ENCODE data around the gene P2RY13.

P2RY13 gene

GRCh38 chr3:151319628-151320027 lies 9.7 kb downstream of the P2RY13 start:
- H3K4me1 ChIP-seq (ENCODE audit: control insufficient read depth in 1 of 2, insufficient read depth in 2 of 2, low read length in 2 of 2): no peaks in the 10 kb centered on the region
- H3K4me3 ChIP-seq (ENCODE audit: low read depth in 1 of 2, low read length in 2 of 2): no peak overlapping the region
- no peaks in the 10 kb centered on the region for H3K9me3 ChIP-seq (ENCODE audit: control insufficient read depth in 1 of 2, low read length in 2 of 2)
- H3K27ac ChIP-seq (ENCODE audit: low read length): no peak overlapping the region
- H3K36me3 ChIP-seq (ENCODE audit: control insufficient read depth in 1 of 2, insufficient read depth in 2 of 2, low read length in 2 of 2): no peaks in the 10 kb centered on the region
- H3K27me3 ChIP-seq (ENCODE audit: low read depth, low read length): no peaks in the 10 kb centered on the region

DNA sequence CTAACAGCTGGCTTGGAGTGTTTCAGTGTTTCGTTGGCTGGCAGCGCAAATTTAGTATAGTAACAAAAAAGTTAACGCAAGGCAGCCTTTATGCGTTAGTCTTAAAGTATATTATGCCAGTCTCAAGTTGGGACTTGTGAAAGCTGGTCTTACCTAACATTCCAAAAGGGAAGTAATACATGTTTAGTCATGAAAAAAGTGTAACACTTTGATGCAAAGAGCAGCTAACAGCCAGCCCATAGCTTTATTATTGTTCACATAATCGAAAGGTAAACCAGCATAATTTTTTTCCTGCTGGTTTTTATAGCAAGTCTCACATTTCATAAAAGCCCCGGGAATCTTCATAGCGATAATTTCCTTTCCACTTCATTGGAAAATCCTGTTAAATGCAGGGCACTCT lies 10.4 kb downstream of the P2RY13 start:
- Histone ChIP-seq H3K4me3 (ENCODE audit: low read depth in 1 of 2, low read length in 2 of 2) (no peak overlapping the region), H3K27ac (ENCODE audit: low read length) (no peak overlapping the region), H3K27me3 (ENCODE audit: low read depth, low read length) (no peaks in the 10 kb centered on the region), H3K4me1 (ENCODE audit: control insufficient read depth in 1 of 2, insufficient read depth in 2 of 2, low read length in 2 of 2) (no peaks in the 10 kb centered on the region), H3K9me3 (ENCODE audit: control insufficient read depth in 1 of 2, low read length in 2 of 2) (no peaks in the 10 kb centered on the region), H3K36me3 (ENCODE audit: control insufficient read depth in 1 of 2, insufficient read depth in 2 of 2, low read length in 2 of 2) (no peaks in the 10 kb centered on the region)

DNA sequence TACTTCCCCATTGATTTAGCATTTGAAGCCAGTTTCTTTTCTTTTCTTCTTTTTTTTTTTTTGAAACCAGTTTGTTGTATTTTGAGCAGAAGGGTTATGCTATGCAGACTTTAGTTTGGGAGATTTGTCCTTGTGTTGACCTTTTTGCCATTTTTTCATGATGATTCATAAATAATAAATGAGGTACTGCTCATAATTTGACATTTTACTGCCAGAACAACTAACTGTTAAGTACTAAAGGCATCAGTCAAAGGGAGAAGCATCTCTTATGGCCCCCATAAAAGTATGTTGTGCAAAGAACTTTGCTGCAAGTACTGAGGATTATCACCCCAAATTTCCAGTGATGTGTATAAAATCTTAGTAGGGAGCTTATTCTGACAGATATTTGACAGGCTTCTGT lies 11.0 kb downstream of the P2RY13 start:
- Histone ChIP-seq H3K27ac (ENCODE audit: low read length) (no peak overlapping the region), H3K36me3 (ENCODE audit: control insufficient read depth in 1 of 2, insufficient read depth in 2 of 2, low read length in 2 of 2) (no peaks in the 10 kb centered on the region), H3K27me3 (ENCODE audit: low read depth, low read length) (no peaks in the 10 kb centered on the region), H3K4me3 (ENCODE audit: low read depth in 1 of 2, low read length in 2 of 2) (no peak overlapping the region), H3K9me3 (ENCODE audit: control insufficient read depth in 1 of 2, low read length in 2 of 2) (no peaks in the 10 kb centered on the region), H3K4me1 (ENCODE audit: control insufficient read depth in 1 of 2, insufficient read depth in 2 of 2, low read length in 2 of 2) (no peaks in the 10 kb centered on the region)

GRCh38 chr3:151316267-151316991 lies 12.9 kb downstream of the P2RY13 start, which contains the start of gene GPR87:
Gene GPR87, minus strand, starts transcription at chr3:151316820. Its CDS starts 16,720 bp downstream, at chr3:151300100.
- Histone ChIP-seq H3K4me3 (ENCODE audit: low read depth in 1 of 2, low read length in 2 of 2) (no peak within 1 kb of the TSS), H3K27ac (ENCODE audit: low read length) (no peak within 1 kb of the TSS), H3K4me1 (ENCODE audit: control insufficient read depth in 1 of 2, insufficient read depth in 2 of 2, low read length in 2 of 2) (no peaks in the 10 kb centered on the region), H3K27me3 (ENCODE audit: low read depth, low read length) (no peaks in the 10 kb centered on the region), H3K9me3 (ENCODE audit: control insufficient read depth in 1 of 2, low read length in 2 of 2) (no peaks in the 10 kb centered on the region), H3K36me3 (ENCODE audit: control insufficient read depth in 1 of 2, insufficient read depth in 2 of 2, low read length in 2 of 2) (no peaks in the 10 kb centered on the region)

- Histone ChIP-seq H3K4me1 (ENCODE audit: control insufficient read depth in 1 of 2, insufficient read depth in 2 of 2, low read length in 2 of 2) (no peaks in the 10 kb centered on the region), H3K4me3 (ENCODE audit: low read depth in 1 of 2, low read length in 2 of 2) (no peak overlapping the region), H3K27ac (ENCODE audit: low read length) (no peak overlapping the region), H3K36me3 (ENCODE audit: control insufficient read depth in 1 of 2, insufficient read depth in 2 of 2, low read length in 2 of 2) (no peaks in the 10 kb centered on the region), H3K27me3 (ENCODE audit: low read depth, low read length) (no peaks in the 10 kb centered on the region), H3K9me3 (ENCODE audit: control insufficient read depth in 1 of 2, low read length in 2 of 2) (no peaks in the 10 kb centered on the region)
Measured at GRCh38 chr3:151315846-151316245, 13.5 kb downstream of the P2RY13 start.

- no peaks in the 10 kb centered on the region for H3K4me1 ChIP-seq (ENCODE audit: control insufficient read depth in 1 of 2, insufficient read depth in 2 of 2, low read length in 2 of 2)
- no peaks in the 10 kb centered on the region for H3K36me3 ChIP-seq (ENCODE audit: control insufficient read depth in 1 of 2, insufficient read depth in 2 of 2, low read length in 2 of 2)
- H3K27ac ChIP-seq (ENCODE audit: low read length): no peak overlapping the region
- H3K9me3 ChIP-seq (ENCODE audit: control insufficient read depth in 1 of 2, low read length in 2 of 2): no peaks in the 10 kb centered on the region
- no peak overlapping the region for H3K4me3 ChIP-seq (ENCODE audit: low read depth in 1 of 2, low read length in 2 of 2)
- H3K27me3 ChIP-seq (ENCODE audit: low read depth, low read length): no peaks in the 10 kb centered on the region
Measured at GRCh38 chr3:151315136-151315535, 14.2 kb downstream of the P2RY13 start.

GRCh38 chr3:151314593-151314992 lies 14.8 kb downstream of the P2RY13 start:
- Histone ChIP-seq H3K4me3 (ENCODE audit: low read depth in 1 of 2, low read length in 2 of 2) (no peak overlapping the region), H3K27ac (ENCODE audit: low read length) (no peak overlapping the region), H3K4me1 (ENCODE audit: control insufficient read depth in 1 of 2, insufficient read depth in 2 of 2, low read length in 2 of 2) (no peaks in the 10 kb centered on the region), H3K9me3 (ENCODE audit: control insufficient read depth in 1 of 2, low read length in 2 of 2) (no peaks in the 10 kb centered on the region), H3K27me3 (ENCODE audit: low read depth, low read length) (no peaks in the 10 kb centered on the region), H3K36me3 (ENCODE audit: control insufficient read depth in 1 of 2, insufficient read depth in 2 of 2, low read length in 2 of 2) (no peaks in the 10 kb centered on the region)

DNA sequence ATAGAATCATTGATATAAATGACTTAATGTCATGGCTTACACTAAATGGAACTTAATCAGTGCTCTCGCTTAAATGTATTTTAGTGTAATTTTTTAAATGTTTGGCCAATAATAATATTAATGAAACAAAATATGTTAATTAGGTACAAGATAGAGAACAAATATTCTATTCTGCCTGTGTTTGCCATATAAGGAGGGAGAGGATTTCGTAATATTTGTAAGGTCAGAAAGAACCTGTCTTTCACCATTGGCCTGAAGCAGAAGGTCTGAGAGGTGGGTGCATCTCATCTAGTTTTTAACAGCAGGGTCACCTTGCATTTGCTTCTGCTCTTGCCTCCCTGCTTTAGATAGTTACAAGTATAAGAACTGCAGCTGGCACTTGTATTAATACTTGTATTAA lies 15.2 kb downstream of the P2RY13 start:
- Histone ChIP-seq H3K36me3 (ENCODE audit: control insufficient read depth in 1 of 2, insufficient read depth in 2 of 2, low read length in 2 of 2) (no peaks in the 10 kb centered on the region), H3K4me1 (ENCODE audit: control insufficient read depth in 1 of 2, insufficient read depth in 2 of 2, low read length in 2 of 2) (no peaks in the 10 kb centered on the region), H3K27ac (ENCODE audit: low read length) (no peak overlapping the region), H3K9me3 (ENCODE audit: control insufficient read depth in 1 of 2, low read length in 2 of 2) (no peaks in the 10 kb centered on the region), H3K27me3 (ENCODE audit: low read depth, low read length) (no peaks in the 10 kb centered on the region), H3K4me3 (ENCODE audit: low read depth in 1 of 2, low read length in 2 of 2) (no peak overlapping the region)

- no peak overlapping the region for H3K4me3 ChIP-seq (ENCODE audit: low read depth in 1 of 2, low read length in 2 of 2)
Measured at GRCh38 chr3:151312972-151313371, 16.4 kb downstream of the P2RY13 start.

GRCh38 chr3:151309566-151309965 lies 19.8 kb downstream of the P2RY13 start:
- no peak overlapping the region for H3K4me3 ChIP-seq (ENCODE audit: low read depth in 1 of 2, low read length in 2 of 2)
- H3K9me3 ChIP-seq (ENCODE audit: control insufficient read depth in 1 of 2, low read length in 2 of 2): no peaks in the 10 kb centered on the region
- H3K27me3 ChIP-seq (ENCODE audit: low read depth, low read length): no peaks in the 10 kb centered on the region
- H3K27ac ChIP-seq (ENCODE audit: low read length): no peak overlapping the region
- H3K36me3 ChIP-seq (ENCODE audit: control insufficient read depth in 1 of 2, insufficient read depth in 2 of 2, low read length in 2 of 2): no peaks in the 10 kb centered on the region
- no peaks in the 10 kb centered on the region for H3K4me1 ChIP-seq (ENCODE audit: control insufficient read depth in 1 of 2, insufficient read depth in 2 of 2, low read length in 2 of 2)

More at GRCh38 chr3:151312972-151313371, 16.4 kb downstream of the P2RY13 start:
- H3K27ac ChIP-seq (ENCODE audit: low read length): no peak overlapping the region
- no peaks in the 10 kb centered on the region for H3K9me3 ChIP-seq (ENCODE audit: control insufficient read depth in 1 of 2, low read length in 2 of 2)
- H3K36me3 ChIP-seq (ENCODE audit: control insufficient read depth in 1 of 2, insufficient read depth in 2 of 2, low read length in 2 of 2): no peaks in the 10 kb centered on the region
- H3K4me1 ChIP-seq (ENCODE audit: control insufficient read depth in 1 of 2, insufficient read depth in 2 of 2, low read length in 2 of 2): no peaks in the 10 kb centered on the region
- no peaks in the 10 kb centered on the region for H3K27me3 ChIP-seq (ENCODE audit: low read depth, low read length)

DNA sequence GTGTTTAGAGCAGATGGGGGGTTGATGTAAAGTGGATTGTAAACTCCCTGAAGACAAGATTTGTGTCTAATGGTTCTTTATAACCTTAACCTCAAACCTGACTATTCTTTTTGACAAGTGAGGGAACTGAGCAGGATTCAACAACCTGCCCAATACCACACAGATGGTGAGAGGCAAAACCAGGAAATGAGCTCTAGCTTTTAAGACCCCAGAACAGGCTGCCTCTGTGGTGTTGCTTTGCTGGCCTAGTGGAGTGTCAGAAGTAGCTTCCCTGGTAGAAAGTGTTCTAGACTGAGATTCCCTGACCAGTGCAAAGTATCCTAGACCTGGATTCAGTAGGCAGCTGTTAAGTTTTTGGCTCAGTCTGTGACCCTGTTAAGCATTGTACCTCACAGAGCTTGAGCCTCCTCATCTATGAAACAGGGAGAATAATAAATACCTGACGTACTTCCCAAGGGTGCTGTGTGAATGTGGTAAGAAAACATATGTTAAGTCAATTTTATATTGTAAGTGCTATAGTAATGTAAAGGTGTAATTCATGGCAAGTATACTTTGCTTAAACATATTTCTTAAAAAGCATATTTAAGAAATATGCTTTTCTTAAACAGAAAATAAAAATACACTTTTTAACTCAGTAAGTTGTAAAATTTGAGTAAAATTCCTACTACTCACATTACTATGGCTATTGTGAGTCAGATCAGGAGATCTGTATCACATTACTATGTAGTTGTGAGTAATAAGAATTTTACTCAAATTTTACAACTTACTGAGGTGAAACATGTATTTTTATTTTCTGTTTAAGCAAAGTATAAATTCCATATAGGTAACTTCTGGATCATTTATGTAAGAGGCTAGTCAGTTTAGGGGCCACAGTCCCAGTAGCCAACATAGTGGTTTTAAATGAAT lies 21.5 kb downstream of the P2RY13 start:
- H3K4me3 ChIP-seq (ENCODE audit: low read depth in 1 of 2, low read length in 2 of 2): no peak overlapping the region
- H3K36me3 ChIP-seq (ENCODE audit: control insufficient read depth in 1 of 2, insufficient read depth in 2 of 2, low read length in 2 of 2): no peaks in the 10 kb centered on the region
- no peaks in the 10 kb centered on the region for H3K27me3 ChIP-seq (ENCODE audit: low read depth, low read length)
- no peak overlapping the region for H3K27ac ChIP-seq (ENCODE audit: low read length)
- no peaks in the 10 kb centered on the region for H3K4me1 ChIP-seq (ENCODE audit: control insufficient read depth in 1 of 2, insufficient read depth in 2 of 2, low read length in 2 of 2)
- no peaks in the 10 kb centered on the region for H3K9me3 ChIP-seq (ENCODE audit: control insufficient read depth in 1 of 2, low read length in 2 of 2)
